Fibroblast of villous mesenchyme (primary cell): Measurements from ENCODE around the gene CTNNA2. TPM values are rescaled to one million over a fixed set of nuclear protein-coding genes. Genes with fewer than 3 reads are reported as not detected.

Source experiments
- DNase-seq: peaks from one replicate; pipeline ENCODE4 v3.0.0-alpha.2; 2010; ENCODE audit warnings: low read depth
- H3K4me3 ChIP-seq: 2 replicates; pipeline ENCODE4 v1.5.1; 2011; ENCODE audit warnings: low read depth, mild to moderate bottlenecking, low read length
- total RNA-seq: library from RNA; depleted of rRNA; stranded (reverse); fragments of >200 nt; gene quantifications from 2 replicates; pipeline ENCODE4 v1.2.3, GENCODE V29; 2012
- TF ChIP-seq, protein P1 (sequence below): IDR thresholded peaks from 2 replicates; pipeline ENCODE4 v1.5.1; 2012; ENCODE audit warnings: low read depth, mild to moderate bottlenecking, low read length; ENCODE audit not compliant: insufficient read depth

CTNNA2 gene
- total RNA-seq, 1 donor = not detected

- no peak for DNase-seq
- H3K4me3 ChIP-seq = no peak overlapping the region
- TF ChIP-seq, protein P1, sequence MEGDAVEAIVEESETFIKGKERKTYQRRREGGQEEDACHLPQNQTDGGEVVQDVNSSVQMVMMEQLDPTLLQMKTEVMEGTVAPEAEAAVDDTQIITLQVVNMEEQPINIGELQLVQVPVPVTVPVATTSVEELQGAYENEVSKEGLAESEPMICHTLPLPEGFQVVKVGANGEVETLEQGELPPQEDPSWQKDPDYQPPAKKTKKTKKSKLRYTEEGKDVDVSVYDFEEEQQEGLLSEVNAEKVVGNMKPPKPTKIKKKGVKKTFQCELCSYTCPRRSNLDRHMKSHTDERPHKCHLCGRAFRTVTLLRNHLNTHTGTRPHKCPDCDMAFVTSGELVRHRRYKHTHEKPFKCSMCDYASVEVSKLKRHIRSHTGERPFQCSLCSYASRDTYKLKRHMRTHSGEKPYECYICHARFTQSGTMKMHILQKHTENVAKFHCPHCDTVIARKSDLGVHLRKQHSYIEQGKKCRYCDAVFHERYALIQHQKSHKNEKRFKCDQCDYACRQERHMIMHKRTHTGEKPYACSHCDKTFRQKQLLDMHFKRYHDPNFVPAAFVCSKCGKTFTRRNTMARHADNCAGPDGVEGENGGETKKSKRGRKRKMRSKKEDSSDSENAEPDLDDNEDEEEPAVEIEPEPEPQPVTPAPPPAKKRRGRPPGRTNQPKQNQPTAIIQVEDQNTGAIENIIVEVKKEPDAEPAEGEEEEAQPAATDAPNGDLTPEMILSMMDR = no peak
Measured at GRCh38 chr2:79861059-79861374, 348.2 kb downstream of the CTNNA2 start.

DNA sequence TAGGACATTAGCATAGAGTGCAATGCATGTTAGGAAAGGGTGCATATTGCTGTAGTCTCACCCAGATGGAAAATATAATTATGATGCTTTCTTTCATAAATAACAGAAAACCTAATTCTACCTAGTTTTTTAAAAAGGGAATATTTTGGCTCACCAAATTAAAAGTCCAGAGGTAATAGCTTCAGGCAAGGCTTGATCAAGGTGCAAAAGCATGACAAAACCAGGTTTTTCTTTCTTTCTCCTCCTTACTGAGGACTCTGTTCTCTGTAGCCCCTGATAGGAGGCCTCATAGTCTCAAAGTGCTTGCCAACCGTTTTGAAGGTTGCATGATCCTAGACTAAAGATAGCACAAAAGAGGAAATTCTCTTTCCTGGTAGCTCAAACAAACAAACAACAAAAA is 349.9 kb downstream of the CTNNA2 start:
- no peak for DNase-seq
- no peak overlapping the region for H3K4me3 ChIP-seq
- TF ChIP-seq, protein P1 = no peak

GRCh38 chr2:79872656-79873055 is 359.8 kb downstream of the CTNNA2 start:
- no peak overlapping the region for H3K4me3 ChIP-seq
- TF ChIP-seq, protein P1 = no peak
- no peak for DNase-seq

DNA sequence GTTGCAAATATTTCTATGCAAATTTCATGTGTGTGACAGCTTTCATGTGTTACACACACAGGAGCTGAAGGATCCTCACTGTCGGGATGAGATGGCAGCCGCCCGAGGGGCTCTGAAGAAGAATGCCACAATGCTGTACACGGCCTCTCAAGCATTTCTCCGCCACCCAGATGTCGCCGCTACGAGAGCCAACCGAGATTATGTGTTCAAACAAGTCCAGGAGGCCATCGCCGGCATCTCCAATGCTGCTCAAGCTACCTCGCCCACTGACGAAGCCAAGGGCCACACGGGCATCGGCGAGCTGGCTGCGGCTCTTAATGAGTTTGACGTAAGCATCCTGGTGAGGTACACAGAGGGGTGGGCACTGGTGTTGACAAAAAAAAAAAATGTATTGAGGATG is 361.2 kb downstream of the CTNNA2 start:
- no peak overlapping the region for H3K4me3 ChIP-seq
- TF ChIP-seq, protein P1 = no peak
- no peak for DNase-seq

DNA sequence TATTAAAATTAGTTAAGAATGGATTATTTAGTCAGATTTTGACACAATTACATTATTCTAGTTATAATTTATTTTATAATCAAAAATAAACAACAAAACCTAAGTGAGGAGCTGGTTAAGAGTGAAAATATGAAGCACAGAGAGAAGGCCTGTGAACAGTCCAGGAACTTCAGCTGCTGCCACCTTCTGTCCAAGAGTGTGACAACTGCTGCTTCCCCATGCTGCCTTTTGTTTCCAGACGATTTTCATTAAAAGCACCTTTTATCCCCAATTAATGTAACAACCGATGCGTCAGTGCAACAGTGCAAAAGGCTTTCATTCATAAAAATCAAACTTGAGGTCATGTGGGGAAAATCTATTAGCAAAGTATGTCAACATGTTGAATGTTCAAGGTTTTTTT is 363.6 kb downstream of the CTNNA2 start:
- H3K4me3 ChIP-seq = no peak overlapping the region
- no peak for DNase-seq
- TF ChIP-seq, protein P1 = peak; percentile 32

- no peak for DNase-seq
- no peak overlapping the region for H3K4me3 ChIP-seq
- TF ChIP-seq, protein P1 = no peak
Measured at GRCh38 chr2:79882548-79882947, 369.7 kb downstream of the CTNNA2 start.

GRCh38 chr2:79887747-79888374 is 375.0 kb downstream of the CTNNA2 start:
- peak; percentile 68 for DNase-seq
- no peak overlapping the region for H3K4me3 ChIP-seq
- TF ChIP-seq, protein P1 = peak; percentile 65
